Stimulated activated naive B cell treated with anti-CD40 and anti-IgM and Interleukin-4, amounts not matched to agents 10 μg/mL and 1 μg/mL and 100 μg/mL, for 72 hours (primary cell): Measurements from ENCODE around the gene ZNF263.

Experiments
- ATAC-seq, 2 donors: fragments of 150-1000 bp; cut with Tn5 transposase; replicated peaks; 2 replicates each; pipeline ENCODE4 v1.10.0; 2021; ENCODE audit warnings: moderate library complexity in 1 of 2
- DNase-seq: peaks from one replicate; pipeline ENCODE4 v3.0.0; 2021
- H3K27ac Mint-ChIP-seq: one replicate; pipeline ENCODE4 v1.8.0; 2022; ENCODE audit warnings: mild to moderate bottlenecking, mixed read lengths
- H3K27me3 Mint-ChIP-seq, 2 donors: one replicate each; pipeline ENCODE4 v1.8.0; 2022; ENCODE audit warnings: mixed read lengths in 2 of 2
- H3K36me3 Mint-ChIP-seq, 2 donors: one replicate each; pipeline ENCODE4 v1.8.0; 2022; ENCODE audit warnings: mixed read lengths in 2 of 2, mild to moderate bottlenecking in 1 of 2
- H3K4me1 Mint-ChIP-seq, 2 donors: one replicate each; pipeline ENCODE4 v1.8.0; 2022; ENCODE audit warnings: mixed read lengths in 2 of 2, mild to moderate bottlenecking in 1 of 2
- H3K4me3 Mint-ChIP-seq, 2 donors: one replicate each; pipeline ENCODE4 v1.8.0; 2022; ENCODE audit warnings: mild to moderate bottlenecking in 2 of 2, mixed read lengths in 2 of 2, moderate library complexity in 1 of 2
- H3K9me3 Mint-ChIP-seq, 2 donors: one replicate each; pipeline ENCODE4 v1.8.0; 2022; ENCODE audit warnings: mixed read lengths in 2 of 2, mild to moderate bottlenecking in 1 of 2

The ZNF263 gene

DNA sequence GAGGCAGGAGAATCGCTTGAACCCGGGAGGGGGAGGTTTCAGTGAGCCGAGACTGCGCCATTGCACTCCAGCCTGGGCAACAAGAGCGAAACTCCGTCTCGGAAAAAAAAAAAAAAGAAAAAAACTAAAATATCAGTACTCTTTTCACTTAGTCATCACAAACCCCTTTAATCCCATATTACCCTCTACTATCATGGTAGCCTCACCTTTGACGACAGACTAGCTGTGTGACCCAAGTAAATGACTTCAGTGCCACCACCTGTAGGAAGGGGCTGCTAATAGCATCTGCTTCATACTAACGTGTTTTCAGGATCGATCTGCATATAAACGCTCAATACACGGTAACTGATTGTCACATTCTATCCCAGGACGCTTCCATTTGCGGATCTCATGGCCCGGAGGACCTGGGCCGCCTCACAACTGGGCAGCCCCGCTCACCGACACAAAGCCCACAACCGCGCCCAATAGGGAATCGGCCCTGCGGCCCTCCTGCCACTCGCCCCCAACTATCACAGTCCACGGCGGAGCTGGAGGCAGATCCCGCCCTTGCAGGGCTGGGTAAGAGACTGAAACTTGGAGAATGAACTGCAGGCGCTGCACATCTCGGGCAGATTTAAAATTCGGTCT is 1.1 kb upstream of the ZNF263 start:
- peak overlapping the region; percentile 99 for H3K27ac Mint-ChIP-seq
- peaks cover 10 to 39% of the 10 kb centered on the region in 2 donors for H3K4me1 Mint-ChIP-seq
- H3K9me3 Mint-ChIP-seq: no peaks in the 10 kb centered on the region
- H3K27me3 Mint-ChIP-seq: no peaks in the 10 kb centered on the region
- ATAC-seq (peak; percentile 52 to 54), DNase-seq (no peak)
- H3K4me3 Mint-ChIP-seq: peak overlapping the region; percentile 95 to 98
- H3K36me3 Mint-ChIP-seq: peaks cover 29 to 36% of the 10 kb centered on the region in 2 donors

DNA sequence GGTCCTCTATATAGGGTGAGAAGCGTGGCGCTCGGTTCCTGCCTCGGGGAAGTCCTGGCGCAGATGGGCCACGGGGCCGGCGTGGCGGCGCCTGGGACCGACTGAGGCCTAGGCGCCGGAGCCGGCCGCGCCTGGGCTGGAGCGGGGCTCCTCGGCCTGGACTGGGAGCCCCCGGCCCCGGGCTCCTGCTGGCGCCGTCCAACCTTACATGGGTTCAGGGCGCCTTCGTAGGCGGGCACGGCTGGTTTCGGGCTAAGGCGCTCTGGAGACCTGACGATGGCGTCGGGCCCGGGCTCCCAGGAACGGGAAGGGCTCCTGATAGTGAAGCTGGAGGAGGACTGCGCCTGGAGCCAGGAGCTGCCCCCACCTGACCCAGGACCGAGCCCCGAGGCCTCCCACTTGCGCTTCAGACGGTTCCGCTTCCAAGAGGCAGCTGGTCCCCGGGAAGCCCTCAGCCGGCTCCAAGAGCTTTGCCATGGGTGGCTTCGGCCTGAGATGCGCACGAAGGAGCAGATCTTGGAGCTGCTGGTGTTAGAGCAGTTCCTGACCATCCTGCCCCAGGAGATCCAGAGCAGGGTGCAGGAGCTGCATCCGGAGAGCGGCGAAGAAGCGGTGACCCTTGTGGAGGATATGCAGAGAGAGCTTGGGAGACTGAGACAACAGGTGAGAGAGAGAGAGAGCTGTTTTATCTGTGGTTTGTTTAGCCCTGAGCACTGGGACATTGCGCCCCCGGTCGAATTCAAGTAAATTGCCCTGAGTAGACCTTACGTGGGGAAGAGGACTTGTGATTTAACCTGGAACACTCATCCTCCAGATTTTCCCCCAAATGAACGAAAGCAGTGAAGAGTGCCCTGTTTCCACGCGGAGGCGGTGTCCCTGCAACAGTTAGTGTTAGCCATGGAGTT is 504 bp downstream of the ZNF263 start:
- H3K4me1 Mint-ChIP-seq: peaks cover 10 to 39% of the 10 kb centered on the region in 2 donors

DNA sequence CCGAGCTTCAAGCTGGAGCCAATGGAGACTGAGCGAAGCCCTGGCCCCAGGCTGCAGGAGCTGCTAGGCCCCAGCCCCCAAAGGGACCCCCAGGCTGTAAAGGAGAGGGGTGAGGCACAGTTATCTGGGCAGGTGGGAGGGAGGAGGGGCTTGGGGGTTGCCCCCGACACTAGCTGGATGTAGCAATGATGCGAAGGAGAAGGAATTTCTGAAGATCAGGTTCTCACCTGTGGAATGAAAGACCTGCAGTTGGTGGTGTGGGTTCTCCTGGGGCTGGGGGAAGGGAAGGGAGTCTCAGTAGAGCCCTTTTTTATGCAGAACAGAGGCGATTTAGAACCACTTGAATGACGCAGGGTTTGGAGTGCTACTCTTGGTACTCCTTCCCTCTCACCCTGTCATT is 1.8 kb downstream of the ZNF263 start:
- Mint-ChIP-seq H3K27ac (peak overlapping the region; percentile 31), H3K4me1 (peaks cover 10 to 39% of the 10 kb centered on the region in 2 donors), H3K27me3 (no peaks in the 10 kb centered on the region), H3K9me3 (peaks cover 0 to 5% of the 10 kb centered on the region in 2 donors), H3K36me3 (peaks cover 58 to 62% of the 10 kb centered on the region in 2 donors), H3K4me3 (peak overlapping the region; percentile 95 to 98)
- ATAC-seq (no peak), DNase-seq (no peak)

More for the DNA sequence above, 504 bp downstream of the ZNF263 start:
- no peak for ATAC-seq
- H3K27me3 Mint-ChIP-seq: no peaks in the 10 kb centered on the region
- no peak for DNase-seq
- peaks cover 0 to 3% of the 10 kb centered on the region in 2 donors for H3K9me3 Mint-ChIP-seq
- H3K36me3 Mint-ChIP-seq: peaks cover 45 to 50% of the 10 kb centered on the region in 2 donors
- H3K4me3 Mint-ChIP-seq: peak overlapping the region; percentile 95 to 98
- peak overlapping the region; percentile 99 for H3K27ac Mint-ChIP-seq

DNA sequence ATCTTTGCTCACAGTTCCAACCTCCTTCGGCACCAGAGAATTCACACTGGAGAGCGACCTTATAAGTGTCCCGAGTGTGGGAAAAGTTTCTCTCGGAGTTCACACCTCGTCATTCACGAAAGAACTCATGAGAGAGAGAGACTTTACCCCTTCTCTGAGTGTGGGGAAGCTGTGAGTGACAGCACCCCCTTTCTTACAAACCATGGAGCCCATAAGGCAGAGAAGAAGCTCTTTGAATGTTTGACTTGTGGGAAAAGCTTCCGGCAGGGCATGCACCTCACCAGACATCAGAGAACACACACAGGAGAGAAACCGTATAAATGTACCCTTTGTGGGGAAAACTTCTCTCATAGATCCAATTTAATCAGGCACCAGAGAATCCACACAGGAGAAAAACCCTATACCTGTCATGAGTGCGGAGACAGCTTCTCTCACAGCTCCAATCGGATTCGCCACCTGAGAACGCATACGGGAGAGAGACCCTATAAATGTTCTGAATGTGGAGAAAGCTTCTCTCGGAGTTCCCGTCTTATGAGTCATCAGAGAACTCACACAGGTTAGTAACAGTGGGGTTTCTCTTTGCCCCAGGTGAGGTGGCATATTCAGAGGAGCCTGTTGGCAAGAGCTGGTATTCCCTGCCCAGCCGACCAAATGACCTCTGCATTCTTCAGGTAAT is 6.8 kb downstream of the ZNF263 start:
- Mint-ChIP-seq H3K9me3 (peaks cover 22 to 28% of the 10 kb centered on the region in 2 donors), H3K4me3 (no peak overlapping the region), H3K27me3 (no peaks in the 10 kb centered on the region), H3K4me1 (peaks cover 12 to 45% of the 10 kb centered on the region in 2 donors), H3K36me3 (peaks cover 85 to 89% of the 10 kb centered on the region in 2 donors), H3K27ac (peak overlapping the region; percentile 69)
- DNase-seq (no peak), ATAC-seq (no peak)

DNA sequence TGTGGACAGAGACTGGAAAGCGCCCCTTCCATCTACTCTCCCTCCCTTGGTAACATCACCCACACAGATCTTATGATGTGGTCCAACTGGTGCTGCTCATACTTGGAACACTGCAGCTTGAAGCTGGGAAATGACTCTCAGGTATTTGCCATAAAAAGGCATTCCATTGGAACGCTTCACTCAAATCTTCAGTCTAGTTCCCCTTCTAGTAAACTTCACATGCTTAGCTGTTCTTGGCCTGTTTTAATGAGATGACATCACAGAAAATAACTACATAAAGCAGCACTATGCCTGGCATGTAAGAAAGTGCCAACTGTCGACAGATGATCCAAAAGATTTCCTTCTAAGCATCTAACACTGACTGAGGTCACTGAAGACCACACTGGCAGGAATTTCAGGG is 9.3 kb downstream of the ZNF263 start:
- DNase-seq (no peak), ATAC-seq (peak in 1 of 2 donors; percentile 10)
- Mint-ChIP-seq H3K27ac (peak overlapping the region; percentile 3), H3K36me3 (peaks cover 82 to 85% of the 10 kb centered on the region in 2 donors), H3K4me3 (no peak overlapping the region), H3K9me3 (peaks cover 27 to 28% of the 10 kb centered on the region in 2 donors), H3K4me1 (peaks cover 14 to 28% of the 10 kb centered on the region in 2 donors), H3K27me3 (no peaks in the 10 kb centered on the region)

DNA sequence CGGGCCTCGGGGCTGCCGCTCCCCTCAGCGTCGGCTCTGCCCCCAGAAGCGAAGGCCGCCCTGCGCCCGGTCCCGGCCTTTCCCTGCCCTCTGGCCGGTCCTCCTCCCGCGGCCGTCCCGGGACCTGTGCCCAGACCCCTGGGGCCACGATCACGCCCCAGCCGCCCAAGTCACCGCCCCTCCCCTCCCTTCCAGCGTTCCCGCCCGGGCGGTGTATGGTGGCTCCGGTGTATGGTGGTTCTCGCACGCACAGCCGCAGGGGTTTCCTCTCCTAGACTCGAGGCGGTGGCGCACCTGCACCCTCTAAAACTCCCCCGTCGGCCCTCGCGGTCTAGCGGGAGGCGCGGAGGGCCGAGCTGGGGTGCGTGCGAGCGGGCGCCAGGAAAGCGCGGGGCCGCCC is 11.9 kb downstream of the ZNF263 start:
- Mint-ChIP-seq H3K36me3 (peaks cover 72 to 75% of the 10 kb centered on the region in 2 donors), H3K9me3 (peaks cover 32 to 34% of the 10 kb centered on the region in 2 donors), H3K4me3 (no peak overlapping the region), H3K27ac (no peak overlapping the region), H3K4me1 (peaks cover 14 to 28% of the 10 kb centered on the region in 2 donors), H3K27me3 (no peaks in the 10 kb centered on the region)
- ATAC-seq (no peak), DNase-seq (no peak)

DNA sequence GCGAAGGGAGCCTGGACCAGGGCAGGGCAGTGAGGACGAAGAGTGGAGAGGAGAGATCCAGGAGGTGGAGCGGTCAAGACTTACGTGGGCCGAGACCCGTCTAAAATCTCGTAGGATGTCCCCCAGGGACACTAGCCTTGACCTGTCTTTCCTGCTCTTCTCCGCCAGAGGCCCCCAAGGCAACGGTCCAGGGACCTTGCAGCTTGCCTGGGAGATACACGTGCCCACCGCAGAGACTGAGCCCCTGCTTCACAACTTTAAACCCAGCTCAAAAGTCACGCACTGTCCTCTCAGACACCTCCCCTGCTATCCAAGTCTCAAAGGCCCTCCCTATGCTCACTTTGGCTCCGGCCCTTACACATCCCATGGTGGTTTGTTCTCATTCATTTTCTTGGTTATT is 12.5 kb downstream of the ZNF263 start:
- Mint-ChIP-seq H3K4me3 (no peak overlapping the region), H3K36me3 (peaks cover 72 to 75% of the 10 kb centered on the region in 2 donors)
- no peak for ATAC-seq

DNA sequence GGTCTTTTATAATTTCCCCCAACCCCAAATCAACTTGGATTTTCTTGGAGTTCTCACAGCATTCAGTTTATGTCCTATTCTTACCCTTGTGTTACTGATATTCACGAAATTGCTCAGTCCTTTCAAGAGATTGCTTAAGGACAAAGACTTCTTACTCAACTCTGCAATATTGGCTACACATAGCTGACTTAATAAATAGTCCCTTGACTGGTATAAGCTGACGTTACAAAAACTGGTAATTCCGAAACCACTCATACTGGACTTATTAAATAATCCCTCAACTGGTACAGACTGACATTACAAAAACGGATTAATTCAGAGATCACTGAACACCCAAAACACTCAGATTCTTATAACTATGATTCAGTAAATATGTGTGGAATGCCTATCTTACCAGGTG is 21.1 kb downstream of the ZNF263 start:
- peak overlapping the region; percentile 95 for H3K27ac Mint-ChIP-seq
- H3K4me3 Mint-ChIP-seq: peak overlapping the region; percentile 85 to 90
- H3K9me3 Mint-ChIP-seq: peaks cover 18 to 22% of the 10 kb centered on the region in 2 donors
- peaks cover 13 to 15% of the 10 kb centered on the region in 2 donors for H3K4me1 Mint-ChIP-seq
- peaks cover 60 to 62% of the 10 kb centered on the region in 2 donors for H3K36me3 Mint-ChIP-seq
- no peak for ATAC-seq
- no peaks in the 10 kb centered on the region for H3K27me3 Mint-ChIP-seq
- no peak for DNase-seq

More for the DNA sequence above, 12.5 kb downstream of the ZNF263 start:
- DNase-seq: no peak
- Mint-ChIP-seq H3K4me1 (peaks cover 14 to 23% of the 10 kb centered on the region in 2 donors), H3K27me3 (no peaks in the 10 kb centered on the region), H3K27ac (no peak overlapping the region), H3K9me3 (peaks cover 32 to 38% of the 10 kb centered on the region in 2 donors)

DNA sequence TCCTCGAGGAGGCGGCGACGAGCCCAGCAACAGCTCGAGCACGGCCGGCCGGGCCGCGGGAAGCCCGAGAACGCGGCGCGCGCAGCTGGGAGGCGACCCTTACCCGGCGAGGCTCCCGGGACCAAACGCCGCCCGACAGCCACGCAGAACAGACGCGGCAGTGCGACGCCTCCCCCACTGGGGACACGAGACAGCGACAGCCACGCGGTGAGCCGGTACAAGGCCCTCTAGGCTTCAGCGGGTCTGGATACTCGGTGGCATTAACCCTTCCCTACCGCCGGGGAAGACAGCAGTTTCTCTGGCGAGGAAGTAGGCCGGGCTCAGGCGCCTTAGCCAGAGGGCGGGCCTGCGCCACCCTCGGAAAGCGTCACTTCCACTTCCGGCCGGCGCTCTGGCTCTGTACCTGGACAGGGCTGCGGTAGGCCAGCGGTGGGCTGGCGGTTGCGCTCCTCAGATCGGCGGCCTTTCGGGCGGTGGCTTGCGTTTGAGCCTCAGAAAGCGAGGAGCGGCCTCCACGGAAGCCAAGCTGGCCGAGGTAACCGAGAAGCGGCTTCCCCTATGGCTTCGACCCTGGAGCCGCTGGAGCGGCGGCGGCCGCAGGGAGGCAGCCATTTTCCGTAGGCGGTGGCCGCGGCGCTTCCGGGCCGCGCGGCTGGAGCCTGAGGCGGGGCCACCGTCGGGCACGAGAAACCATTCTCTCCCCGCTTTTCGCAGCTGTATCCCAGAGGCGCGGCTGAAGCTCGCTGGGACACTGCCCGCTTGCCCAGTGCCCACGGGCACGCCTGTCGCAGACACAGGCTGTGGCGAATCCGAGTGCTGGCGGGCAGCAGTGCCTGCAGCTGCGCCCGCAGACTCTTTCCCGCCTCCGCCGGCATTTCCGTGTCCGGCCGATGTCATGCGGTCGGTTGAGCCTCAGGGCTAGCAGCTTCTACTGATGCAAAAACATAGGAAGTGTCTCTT is 22.1 kb downstream of the ZNF263 start, which contains the start of the genes TIGD7 and ZNF75A:
Gene TIGD7, minus strand, starts transcription at position 322 of the 960 bp plus-strand sequence. CDS start 4,816 bp downstream, outside the sequence.
Gene ZNF75A, plus strand, starts transcription at position 389 of the 960 bp plus-strand sequence. CDS start 2,932 bp downstream, outside the sequence.
- Mint-ChIP-seq H3K4me1 (peaks cover 14 to 15% of the 10 kb centered on the region in 2 donors), H3K36me3 (peaks cover 60 to 62% of the 10 kb centered on the region in 2 donors), H3K27me3 (no peaks in the 10 kb centered on the region), H3K27ac (peak within 1 kb of the TSS; percentile 95), H3K9me3 (peaks cover 13 to 15% of the 10 kb centered on the region in 2 donors), H3K4me3 (peak within 1 kb of the TSS; percentile 85 to 90)
- DNase-seq (peak; percentile 89), ATAC-seq (peak; percentile 97 to 98)

DNA sequence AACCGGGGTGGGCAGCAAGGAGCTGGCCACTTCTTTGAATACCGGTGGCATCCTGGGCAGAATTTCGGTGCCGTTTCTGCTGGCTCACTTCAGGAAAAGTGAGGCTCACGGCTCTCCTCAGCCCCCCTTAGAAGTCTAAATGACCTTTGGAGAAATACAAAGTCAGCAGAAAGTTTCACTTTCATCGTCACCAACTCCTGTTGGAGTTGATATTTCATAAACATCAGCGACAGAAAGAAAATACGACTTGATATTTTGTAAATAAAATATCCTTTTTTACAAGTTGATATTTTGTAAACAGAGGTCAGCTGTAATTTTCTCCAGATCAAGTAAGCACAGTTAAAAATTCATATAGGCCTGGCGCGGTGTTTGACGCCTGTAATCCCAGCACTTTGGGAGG is 22.8 kb downstream of the ZNF263 start:
- no peak for ATAC-seq
- Mint-ChIP-seq H3K27me3 (no peaks in the 10 kb centered on the region), H3K4me1 (peaks cover 14 to 15% of the 10 kb centered on the region in 2 donors), H3K27ac (peak overlapping the region; percentile 95), H3K9me3 (peaks cover 11 to 15% of the 10 kb centered on the region in 2 donors), H3K4me3 (peak overlapping the region; percentile 85 to 90), H3K36me3 (peaks cover 60 to 62% of the 10 kb centered on the region in 2 donors)
- no peak for DNase-seq

DNA sequence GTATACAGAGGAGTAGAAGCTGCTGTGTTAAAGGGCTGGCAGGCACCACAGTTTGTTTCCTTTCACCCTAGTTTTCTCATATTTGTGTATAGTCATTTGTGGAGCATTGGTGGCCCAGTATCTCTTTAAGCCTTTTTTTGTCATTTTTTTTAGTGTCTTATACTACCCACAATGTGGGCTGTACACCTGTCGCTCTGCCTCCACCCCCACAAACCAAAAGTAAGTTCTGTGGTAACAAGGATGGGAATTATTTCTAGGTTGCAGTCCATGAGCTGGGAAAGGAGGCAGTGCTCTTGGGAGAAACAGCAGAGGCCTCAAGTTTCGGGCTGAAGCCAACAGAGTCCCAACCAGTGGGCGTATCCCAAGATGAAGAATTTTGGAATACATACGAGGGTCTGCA is 28.2 kb downstream of the ZNF263 start:
- no peak for DNase-seq
- peaks cover 0 to 5% of the 10 kb centered on the region in 2 donors for H3K4me1 Mint-ChIP-seq
- H3K27ac Mint-ChIP-seq: no peak overlapping the region
- no peak overlapping the region for H3K4me3 Mint-ChIP-seq
- no peaks in the 10 kb centered on the region for H3K27me3 Mint-ChIP-seq
- ATAC-seq: no peak
- H3K9me3 Mint-ChIP-seq: peaks cover 41 to 43% of the 10 kb centered on the region in 2 donors
- peaks cover 92 to 93% of the 10 kb centered on the region in 2 donors for H3K36me3 Mint-ChIP-seq

DNA sequence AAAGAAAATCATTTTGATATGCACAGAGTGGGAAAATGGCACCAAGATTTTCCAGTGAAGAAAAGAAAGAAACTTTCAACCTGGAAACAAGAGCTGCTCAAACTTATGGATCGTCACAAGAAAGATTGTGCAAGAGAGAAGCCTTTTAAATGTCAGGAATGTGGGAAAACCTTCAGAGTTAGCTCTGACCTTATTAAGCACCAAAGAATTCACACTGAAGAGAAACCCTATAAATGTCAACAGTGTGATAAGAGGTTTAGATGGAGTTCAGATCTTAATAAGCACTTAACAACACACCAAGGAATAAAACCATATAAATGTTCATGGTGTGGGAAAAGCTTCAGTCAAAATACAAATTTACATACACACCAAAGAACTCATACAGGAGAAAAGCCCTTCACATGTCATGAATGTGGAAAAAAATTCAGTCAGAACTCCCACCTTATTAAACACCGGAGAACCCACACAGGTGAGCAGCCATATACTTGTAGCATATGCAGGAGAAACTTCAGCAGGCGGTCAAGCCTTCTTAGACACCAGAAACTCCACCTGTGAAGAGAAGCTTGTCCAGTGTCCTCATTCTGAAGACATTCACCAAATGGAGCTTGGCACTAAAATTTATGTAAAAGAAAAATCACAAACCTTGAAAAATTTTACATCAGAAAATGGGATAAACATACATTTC is 34.2 kb downstream of the ZNF263 start:
- ATAC-seq (no peak), DNase-seq (no peak)
- Mint-ChIP-seq H3K9me3 (peaks cover 53 to 56% of the 10 kb centered on the region in 2 donors), H3K36me3 (peaks cover 79 to 86% of the 10 kb centered on the region in 2 donors), H3K4me3 (no peak overlapping the region), H3K27me3 (no peaks in the 10 kb centered on the region), H3K27ac (peak overlapping the region; percentile 69), H3K4me1 (no peaks in the 10 kb centered on the region)
